ENCODE data around the gene IL20RB.
"Not testable (repeated sequence)": the region's sequence is repeated elsewhere in the genome, so short reads cannot be mapped to it uniquely, and the experiment has no call there.

Gene IL20RB

GRCh38 chr3:137012097-137012501 is 54.3 kb downstream of the IL20RB start:
- peak overlapping the region; percentile 29 for H3K27ac Mint-ChIP-seq
- H3K9me3 Mint-ChIP-seq = no peaks in the 10 kb centered on the region
- no peak for DNase-seq

DNA sequence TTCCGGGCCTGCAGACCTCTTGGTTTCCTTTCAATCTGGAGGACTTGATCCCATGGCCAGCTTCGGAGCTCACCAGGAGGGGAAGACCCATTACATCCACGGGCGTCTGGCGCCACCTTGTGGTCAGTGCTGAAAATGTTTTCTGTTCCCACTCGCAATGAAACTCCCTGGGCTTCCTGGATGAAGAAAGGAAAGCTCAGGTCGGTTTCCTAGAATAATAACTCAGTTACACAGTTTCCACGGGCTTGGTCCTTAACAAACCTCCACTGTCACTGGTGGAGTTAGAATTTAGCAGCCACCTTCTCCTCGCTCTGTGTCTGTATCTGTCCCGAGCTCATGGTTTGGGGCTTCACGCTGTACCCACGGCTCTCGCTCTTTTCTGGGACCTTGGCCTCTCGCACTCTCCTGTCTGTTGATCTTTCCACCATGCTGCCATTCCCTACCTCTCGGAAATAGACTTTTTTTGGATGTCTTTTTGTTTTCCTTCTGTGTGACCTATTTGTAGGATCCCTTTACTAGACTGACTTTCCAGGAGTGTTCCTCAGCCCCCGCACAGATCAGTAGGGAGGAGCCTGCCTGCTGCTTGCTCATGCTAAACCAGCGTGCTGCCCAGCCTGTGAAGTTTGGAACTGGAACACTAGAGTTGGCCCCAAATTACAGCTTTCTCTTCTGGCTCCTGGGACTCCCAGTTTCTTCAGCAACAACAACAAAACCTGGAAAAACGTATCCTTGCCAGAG is 56.3 kb downstream of the IL20RB start:
- Mint-ChIP-seq H3K9me3 (peaks cover 4% of the 10 kb centered on the region), H3K4me3 (peak overlapping the region; percentile 79), H3K36me3 (ENCODE audit: low read depth) (no peaks in the 10 kb centered on the region), H3K4me1 (peaks cover 32% of the 10 kb centered on the region), H3K27me3 (ENCODE audit: low read depth, poor library complexity) (peaks cover 5% of the 10 kb centered on the region), H3K27ac (peak overlapping the region; percentile 2)
- peak; percentile 84 for TF ChIP-seq CTCF (IDR thresholded peaks at IDR 0.05)
- DNase-seq = peak; percentile 92

More at GRCh38 chr3:137012097-137012501, 54.3 kb downstream of the IL20RB start:
- Mint-ChIP-seq H3K27me3 (ENCODE audit: low read depth, poor library complexity) (peaks cover 5% of the 10 kb centered on the region), H3K4me1 (peaks cover 38% of the 10 kb centered on the region), H3K36me3 (ENCODE audit: low read depth) (no peaks in the 10 kb centered on the region), H3K4me3 (no peak overlapping the region)
- TF ChIP-seq CTCF (IDR thresholded peaks at IDR 0.05) = no peak

- peaks cover 24% of the 10 kb centered on the region for H3K4me1 Mint-ChIP-seq
- not testable (repeated sequence) for DNase-seq; H3K36me3 Mint-ChIP-seq (ENCODE audit: low read depth); H3K9me3 Mint-ChIP-seq; H3K4me3 Mint-ChIP-seq; H3K27ac Mint-ChIP-seq; H3K27me3 Mint-ChIP-seq (ENCODE audit: low read depth, poor library complexity)
Observed at GRCh38 chr3:137017316-137017715, 59.5 kb downstream of the IL20RB start.

- Mint-ChIP-seq H3K27me3 (ENCODE audit: low read depth, poor library complexity) (peaks cover 8% of the 10 kb centered on the region), H3K36me3 (ENCODE audit: low read depth) (no peaks in the 10 kb centered on the region), H3K4me3 (no peak overlapping the region), H3K4me1 (peaks cover under 1% of the 10 kb centered on the region), H3K9me3 (peaks cover 4% of the 10 kb centered on the region), H3K27ac (no peak overlapping the region)
- no peak for DNase-seq
- TF ChIP-seq CTCF (IDR thresholded peaks at IDR 0.05) = no peak
Observed at GRCh38 chr3:137020315-137020714, 62.5 kb downstream of the IL20RB start.

GRCh38 chr3:137020888-137021287 is 63.1 kb downstream of the IL20RB start:
- no peak for DNase-seq
- TF ChIP-seq CTCF (IDR thresholded peaks at IDR 0.05) = no peak
- peaks cover 4% of the 10 kb centered on the region for H3K27me3 Mint-ChIP-seq (ENCODE audit: low read depth, poor library complexity)
- no peaks in the 10 kb centered on the region for H3K4me1 Mint-ChIP-seq
- H3K27ac Mint-ChIP-seq = no peak overlapping the region
- H3K4me3 Mint-ChIP-seq = no peak overlapping the region
- H3K9me3 Mint-ChIP-seq = peaks cover 4% of the 10 kb centered on the region
- no peaks in the 10 kb centered on the region for H3K36me3 Mint-ChIP-seq (ENCODE audit: low read depth)

DNA sequence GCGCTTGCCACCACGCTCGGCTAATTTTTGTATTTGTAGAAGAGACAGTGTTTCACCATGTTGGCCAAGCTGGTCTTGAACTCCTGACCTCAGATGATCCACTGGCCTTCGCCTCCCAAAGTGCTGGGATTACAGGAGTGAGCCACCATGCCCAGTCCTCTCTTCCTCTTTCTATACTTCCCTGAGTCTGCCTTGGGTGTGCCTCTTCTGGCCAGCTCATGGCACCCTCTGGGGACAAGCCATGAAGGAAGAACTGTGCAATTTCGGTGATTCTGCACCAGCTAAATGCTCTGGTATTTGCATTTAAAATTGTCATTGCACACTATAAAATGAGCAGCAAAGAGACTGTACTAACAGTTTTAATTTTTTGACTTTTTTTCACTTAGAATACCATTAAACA is 66.6 kb downstream of the IL20RB start:
- no peak overlapping the region for H3K4me3 Mint-ChIP-seq
- H3K9me3 Mint-ChIP-seq = no peaks in the 10 kb centered on the region
- no peak for DNase-seq
- peaks cover 5% of the 10 kb centered on the region for H3K27me3 Mint-ChIP-seq (ENCODE audit: low read depth, poor library complexity)
- H3K36me3 Mint-ChIP-seq (ENCODE audit: low read depth) = no peaks in the 10 kb centered on the region
- H3K27ac Mint-ChIP-seq = no peak overlapping the region
- TF ChIP-seq CTCF (IDR thresholded peaks at IDR 0.05) = no peak
- no peaks in the 10 kb centered on the region for H3K4me1 Mint-ChIP-seq
